ENCODE results near the gene DICER1.

GRCh38 chr14:95096476-95096875, 60.9 kb downstream of the DICER1 start:
- no peak for TF ChIP-seq CTCF (IDR thresholded peaks at IDR 0.05; ENCODE audit: low read depth, low read length)
- no peak for TF ChIP-seq EZH2phosphoT487 (IDR thresholded peaks at IDR 0.05; ENCODE audit: low read depth)
